SU-DHL-6 (cell line): ENCODE data around the gene COPS9.

Source experiments
- H2AFZ ChIP-seq: fragments of 200-600 bp; sonication (generic); 2 replicates; pipeline ENCODE4 v1.6.1; 2014; ENCODE audit warnings: low read depth, mild to moderate bottlenecking, moderate library complexity, mixed read lengths, antibody characterized with exemption, low read length; ENCODE audit not compliant: severe bottlenecking
- H3F3A ChIP-seq: fragments of 200-600 bp; shearing (Covaris generic); 2 replicates; pipeline ENCODE4 v1.6.0; 2016; ENCODE audit warnings: antibody characterized with exemption, mild to moderate bottlenecking; ENCODE audit not compliant: insufficient read depth
- H3K27ac ChIP-seq: fragments of 200-600 bp; sonication (generic); 2 replicates; pipeline ENCODE4 v1.5.1; 2016; ENCODE audit warnings: low read depth, mild to moderate bottlenecking, low read length, moderate library complexity, mixed read lengths
- H3K27me3 ChIP-seq: fragments of 200-600 bp; sonication (generic), shearing (Covaris generic); 2 replicates; pipeline ENCODE4 v1.6.0; 2014; ENCODE audit warnings: mild to moderate bottlenecking, low read length
- H3K36me3 ChIP-seq: fragments of 200-600 bp; sonication (generic); 2 replicates; pipeline ENCODE4 v1.6.1; 2014; ENCODE audit warnings: mild to moderate bottlenecking, low read length, mixed read lengths
- H3K4me2 ChIP-seq: fragments of 300-600, 200-600 bp; shearing (Covaris generic), sonication (generic); 2 replicates; pipeline ENCODE4 v1.6.0; 2014; ENCODE audit warnings: low read length, low read depth, mild to moderate bottlenecking; ENCODE audit not compliant: poor library complexity, severe bottlenecking
- H3K4me3 ChIP-seq: fragments of 200-600 bp; sonication (generic); 2 replicates; pipeline ENCODE4 v1.5.1; 2014; ENCODE audit warnings: antibody characterized with exemption, low read length, mild to moderate bottlenecking, mixed read lengths; ENCODE audit not compliant: insufficient read depth, poor library complexity, severe bottlenecking
- H3K79me2 ChIP-seq: fragments of 200-600 bp; sonication (generic); 2 replicates; pipeline ENCODE4 v1.6.1; 2014; ENCODE audit warnings: mild to moderate bottlenecking, low read length, moderate library complexity; ENCODE audit not compliant: insufficient read depth
- H3K9ac ChIP-seq: fragments of 200-600 bp; sonication (generic); 2 replicates; pipeline ENCODE4 v1.7.0; 2014; ENCODE audit warnings: mild to moderate bottlenecking, low read length
- H3K9me2 ChIP-seq: fragments of 200-600 bp; sonication (generic); replicated peaks from 2 replicates; pipeline ENCODE4 v1.6.1; 2014; ENCODE audit warnings: low read length; ENCODE audit not compliant: insufficient read depth
- H3K9me3 ChIP-seq: fragments of 200-600 bp; sonication (generic); 2 replicates; pipeline ENCODE4 v1.6.1; 2014; ENCODE audit warnings: low read length, mixed read lengths; ENCODE audit not compliant: insufficient read depth
- H4K20me1 ChIP-seq: fragments of 200-600 bp; sonication (generic); 2 replicates; pipeline ENCODE4 v1.6.1; 2014; ENCODE audit warnings: low read depth, mild to moderate bottlenecking, antibody characterized with exemption, low read length, moderate library complexity, mixed read lengths
- CTCF ChIP-seq: fragments of 200-600 bp; sonication (generic); IDR thresholded peaks from one replicate; pipeline ENCODE4 v1.5.1; 2017; ENCODE audit warnings: antibody characterized with exemption, mild to moderate bottlenecking, low read length, moderate library complexity; ENCODE audit not compliant: insufficient read depth, poor library complexity, severe bottlenecking
- EZH2phosphoT487 ChIP-seq: fragments of 200-600 bp; sonication (generic), shearing (Covaris generic); conservative IDR thresholded peaks from 2 replicates; pipeline ENCODE4 v1.6.1; 2018; ENCODE audit warnings: mild to moderate bottlenecking, antibody characterized with exemption, low read length, moderate library complexity, mixed read lengths

The COPS9 gene

DNA sequence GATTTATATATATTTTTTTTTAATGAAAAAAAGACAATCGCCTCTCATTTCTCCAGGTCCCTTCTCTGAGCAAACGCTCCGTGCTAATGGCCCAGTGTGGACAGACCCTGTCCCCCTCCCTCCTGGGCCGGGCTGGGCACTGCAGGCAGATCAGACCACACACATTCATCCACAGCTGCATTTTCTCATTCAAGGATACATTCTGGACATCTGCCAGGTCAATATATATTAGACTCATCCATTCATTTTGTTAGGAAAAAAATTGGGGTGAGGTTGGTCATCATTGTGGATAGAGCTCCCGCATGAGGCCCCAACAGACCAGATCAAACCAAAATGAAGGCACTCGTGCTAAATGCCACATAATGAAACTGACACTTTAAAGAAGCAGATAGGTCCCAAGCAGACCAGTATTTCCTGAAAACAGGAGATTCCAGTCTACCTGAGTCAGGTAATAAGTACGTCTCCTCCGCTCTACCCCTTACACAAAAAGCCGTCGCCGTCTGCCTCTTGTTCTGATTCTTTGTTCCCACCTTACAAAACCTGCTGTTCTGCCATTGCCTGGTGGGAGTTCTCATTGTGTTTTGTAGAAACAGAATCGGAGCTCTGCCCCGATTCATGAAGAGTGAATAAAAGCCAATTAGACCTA lies 19.8 kb upstream of the COPS9 start:
- no peaks in the 10 kb centered on the region for H3K9me2 ChIP-seq
- H3K36me3 ChIP-seq = no peaks in the 10 kb centered on the region
- H4K20me1 ChIP-seq = no peaks in the 10 kb centered on the region
- no peak overlapping the region for H3K9ac ChIP-seq
- H3K4me2 ChIP-seq = no peak overlapping the region
- no peak overlapping the region for H3K27ac ChIP-seq
- no peaks in the 10 kb centered on the region for H3K27me3 ChIP-seq
- H3K9me3 ChIP-seq = no peaks in the 10 kb centered on the region
- no peak for TF ChIP-seq CTCF
- no peak for TF ChIP-seq EZH2phosphoT487
- no peaks in the 10 kb centered on the region for H3F3A ChIP-seq
- no peak overlapping the region for H2AFZ ChIP-seq
- no peak overlapping the region for H3K4me3 ChIP-seq
- H3K79me2 ChIP-seq = no peaks in the 10 kb centered on the region

DNA sequence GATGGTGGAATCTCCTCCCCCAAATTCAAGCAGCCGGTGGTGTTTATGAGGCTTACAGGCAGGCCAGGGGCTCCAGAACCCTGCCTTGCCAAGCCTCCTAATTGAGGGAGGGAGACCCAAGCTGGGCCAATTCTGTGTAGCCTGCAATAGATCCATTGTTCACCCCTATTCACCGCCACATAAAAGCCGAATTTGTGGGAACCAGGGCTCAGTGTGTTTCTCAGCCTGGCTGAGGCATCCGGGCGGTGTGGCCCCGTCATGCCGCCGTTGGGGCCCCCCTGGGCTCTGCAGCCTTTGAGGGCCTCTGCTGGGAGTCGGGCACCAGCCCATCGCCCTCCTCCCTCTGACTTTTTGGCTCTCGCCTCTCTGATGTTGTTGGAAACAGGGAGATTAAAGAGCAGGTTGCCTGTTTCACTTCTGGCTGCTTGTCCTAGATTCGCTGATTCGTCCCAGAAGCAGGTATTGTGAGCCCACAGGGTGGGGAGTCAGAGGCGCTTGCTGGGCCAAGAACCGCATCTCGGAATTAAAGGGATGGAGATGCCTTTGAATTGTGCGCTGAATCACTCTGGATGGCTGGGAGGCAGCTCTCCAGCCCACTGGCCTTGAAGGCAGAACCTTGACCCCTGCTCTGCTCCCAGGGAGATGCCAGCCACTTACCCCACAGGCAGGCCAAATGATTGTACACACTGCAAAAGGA lies 19.1 kb upstream of the COPS9 start:
- TF ChIP-seq EZH2phosphoT487 = no peak
- no peak for TF ChIP-seq CTCF
- Histone ChIP-seq H3K9ac (no peak overlapping the region), H4K20me1 (no peaks in the 10 kb centered on the region), H3K9me2 (no peaks in the 10 kb centered on the region), H3K27me3 (no peaks in the 10 kb centered on the region), H3K27ac (no peak overlapping the region), H3K4me2 (no peak overlapping the region), H3K79me2 (no peaks in the 10 kb centered on the region), H2AFZ (no peak overlapping the region), H3K36me3 (no peaks in the 10 kb centered on the region), H3K4me3 (no peak overlapping the region), H3K9me3 (no peaks in the 10 kb centered on the region), H3F3A (no peaks in the 10 kb centered on the region)

- no peaks in the 10 kb centered on the region for H3K9me2 ChIP-seq
Observed at GRCh38 chr2:240154606-240155005, 18.5 kb upstream of the COPS9 start.

GRCh38 chr2:240153418-240153817 lies 17.3 kb upstream of the COPS9 start:
- H3F3A ChIP-seq = no peaks in the 10 kb centered on the region
- H3K9ac ChIP-seq = no peak overlapping the region
- no peaks in the 10 kb centered on the region for H3K36me3 ChIP-seq
- no peaks in the 10 kb centered on the region for H3K9me3 ChIP-seq
- H4K20me1 ChIP-seq = no peaks in the 10 kb centered on the region
- no peak overlapping the region for H3K4me2 ChIP-seq
- no peaks in the 10 kb centered on the region for H3K9me2 ChIP-seq
- no peaks in the 10 kb centered on the region for H3K27me3 ChIP-seq
- no peaks in the 10 kb centered on the region for H3K79me2 ChIP-seq
- no peak overlapping the region for H3K27ac ChIP-seq
- TF ChIP-seq CTCF = no peak
- H3K4me3 ChIP-seq = no peak overlapping the region
- no peak overlapping the region for H2AFZ ChIP-seq

More at GRCh38 chr2:240154606-240155005, 18.5 kb upstream of the COPS9 start:
- Histone ChIP-seq H3K36me3 (no peaks in the 10 kb centered on the region), H4K20me1 (no peaks in the 10 kb centered on the region), H3K4me3 (no peak overlapping the region), H3K27ac (no peak overlapping the region), H3F3A (no peaks in the 10 kb centered on the region), H2AFZ (no peak overlapping the region), H3K4me2 (no peak overlapping the region), H3K9ac (no peak overlapping the region), H3K27me3 (no peaks in the 10 kb centered on the region), H3K79me2 (no peaks in the 10 kb centered on the region), H3K9me3 (no peaks in the 10 kb centered on the region)
- no peak for TF ChIP-seq EZH2phosphoT487
